Transverse colon (tissue), 4 donors: Measurements from ENCODE around the gene CCL20. TPM values are rescaled to one million over a fixed set of nuclear protein-coding genes. Genes with fewer than 3 reads are reported as not detected.

Experiments
- DNase-seq: peaks from one replicate; pipeline ENCODE4 v3.0.0-alpha.2; 2019
- H3K27ac ChIP-seq, 4 donors: fragments of 200-600 bp; sonication (generic); 2 replicates each; pipeline ENCODE4 v1.5.1; 2016 to 2018; ENCODE audit warnings: inconsistent platforms in 4 of 4
- H3K27me3 ChIP-seq: fragments of 200-600 bp; sonication (generic); 2 replicates; pipeline ENCODE4 v1.5.1; 2017; ENCODE audit warnings: inconsistent platforms
- H3K36me3 ChIP-seq, 4 donors: fragments of 200-600 bp; sonication (generic); 2 replicates each; pipeline ENCODE4 v1.5.1; 2017 to 2019; ENCODE audit warnings: inconsistent platforms in 4 of 4
- H3K4me1 ChIP-seq, 4 donors: fragments of 200-600 bp; sonication (generic); 2 replicates each; pipeline ENCODE4 v1.5.1; 2017 to 2020; ENCODE audit warnings: inconsistent platforms in 4 of 4
- H3K4me3 ChIP-seq, 4 donors: fragments of 200-600 bp; sonication (generic); 1 replicate in 1 of 4; 2 replicates in 3 of 4; pipeline versions ENCODE4 v1.5.1 to v1.6.1; 2017 to 2019; ENCODE audit warnings: inconsistent platforms in 4 of 4
- H3K9me3 ChIP-seq, 2 donors: fragments of 200-600 bp; sonication (generic); 2 replicates each; pipeline ENCODE4 v1.5.1; 2017 to 2019; ENCODE audit warnings: inconsistent platforms in 2 of 2
- CTCF ChIP-seq, 5 experiments: fragments of 200-600 bp in 3 of 5; fragments of 450-650 bp in 2 of 5; sonication (generic) in 3 of 5; IDR thresholded peaks; 1 replicate in 2 of 5; 2 replicates in 3 of 5; pipeline ENCODE4 v1.5.1; 2016 to 2017; ENCODE audit warnings: antibody characterized with exemption in 5 of 5, inconsistent platforms in 3 of 5, mild to moderate bottlenecking in 2 of 5, moderate library complexity in 1 of 5
- EP300 ChIP-seq: sonication (generic); formaldehyde crosslinking; IDR thresholded peaks from one replicate; pipeline ENCODE4 v1.6.1; 2017; ENCODE audit warnings: antibody characterized with exemption, low read depth
- POLR2A ChIP-seq: fragments of 450-650 bp; IDR thresholded peaks from one replicate; pipeline ENCODE4 v1.6.1; 2016; ENCODE audit warnings: antibody characterized with exemption, mild to moderate bottlenecking, moderate library complexity
- POLR2AphosphoS5 ChIP-seq, 3 donors: sonication (generic); formaldehyde crosslinking; IDR thresholded peaks; one replicate each; pipeline ENCODE4 v1.6.1; 2016; ENCODE audit warnings: antibody characterized with exemption in 3 of 3
- WGBS, 2 donors: methylation state at CpG; one replicate each; pipeline ENCODE4 v1.1.5; 2018; ENCODE audit warnings: low coverage in 1 of 2; 5-methylcytosine and 5-hydroxymethylcytosine counted together
- in situ Hi-C, 4 donors: fragments of 200-750 bp; cut with MboI; loops; one replicate each; pipeline versions ENCODE4 v1.15.0 to v1.15.1; 2017; ENCODE audit warnings: low sequenced_read_pairs in 3 of 4, low pct_ligation_motif_present in 1 of 4, low pct_unique_long_range_greater_than_20kb in 1 of 4
- intact Hi-C: fragments of 100-400 bp; cut with DNase I; formaldehyde crosslinking; loops from one replicate; pipeline ENCODE4 v1.15.1; 2023; ENCODE audit warnings: low total_unique reads
- total RNA-seq, 4 donors: library from RNA; depleted of rRNA; stranded (reverse); fragments of >200 nt; gene quantifications; one replicate each; pipeline ENCODE4 v1.1.0, GENCODE V29; 2016

Gene CCL20
- total RNA-seq, 4 donors from 2014 or later, result 4.5 to 70.7 (median 9.3) TPM; not detected in 1

- Histone ChIP-seq H3K4me3 (no peak overlapping the region), H3K27ac (no peak overlapping the region), H3K4me1 (peaks cover 0 to 8% (median 0%) of the 10 kb centered on the region in 4 donors), H3K9me3 (no peaks in the 10 kb centered on the region), H3K27me3 (no peaks in the 10 kb centered on the region), H3K36me3 (no peaks in the 10 kb centered on the region)
- in situ Hi-C loops (no loop called here), intact Hi-C loops (no loop called here)
- no peak for TF ChIP-seq POLR2A
- no peak for TF ChIP-seq POLR2AphosphoS5 (IDR thresholded peaks at IDR 0.05)
- no peak for TF ChIP-seq CTCF (IDR thresholded peaks at IDR 0.05)
- no peak for TF ChIP-seq EP300
- DNase-seq, result peak; percentile 47
- 40 to 44% methylated on average over 2 to 10 of the region's 10 CpGs for WGBS, 2 donors
Measured at GRCh38 chr2:227826019-227826521, 12.4 kb downstream of the CCL20 start.

- no peak for DNase-seq
- Histone ChIP-seq H3K27ac (no peak overlapping the region), H3K27me3 (no peaks in the 10 kb centered on the region), H3K4me1 (peaks cover 0 to 8% (median 0%) of the 10 kb centered on the region in 4 donors), H3K36me3 (no peaks in the 10 kb centered on the region), H3K9me3 (no peaks in the 10 kb centered on the region), H3K4me3 (no peak overlapping the region)
- 9 to 10% methylated on average over 2 of the region's 2 CpGs for WGBS, 2 donors
- TF ChIP-seq CTCF (IDR thresholded peaks at IDR 0.05) (no peak), POLR2A (no peak), POLR2AphosphoS5 (IDR thresholded peaks at IDR 0.05) (no peak), EP300 (no peak)
- in situ Hi-C loops, result no loop called here
- intact Hi-C loops, result no loop called here
Measured at GRCh38 chr2:227826563-227826962, 12.9 kb downstream of the CCL20 start.

GRCh38 chr2:227827143-227827542 lies 13.5 kb downstream of the CCL20 start:
- Histone ChIP-seq H3K36me3 (no peaks in the 10 kb centered on the region), H3K4me1 (peaks cover 0 to 8% (median 0%) of the 10 kb centered on the region in 4 donors), H3K9me3 (no peaks in the 10 kb centered on the region), H3K27ac (no peak overlapping the region), H3K4me3 (no peak overlapping the region), H3K27me3 (no peaks in the 10 kb centered on the region)
- no peak for DNase-seq
- in situ Hi-C loops (no loop called here), intact Hi-C loops (no loop called here)
- TF ChIP-seq EP300, result no peak
- no peak for TF ChIP-seq POLR2AphosphoS5 (IDR thresholded peaks at IDR 0.05)
- TF ChIP-seq POLR2A, result no peak
- no peak for TF ChIP-seq CTCF (IDR thresholded peaks at IDR 0.05)
- 91 to 92% methylated on average over 7 of the region's 7 CpGs for WGBS, 2 donors

GRCh38 chr2:227828477-227828912 lies 14.9 kb downstream of the CCL20 start:
- H3K4me3 ChIP-seq, result no peak overlapping the region
- DNase-seq, result no peak
- TF ChIP-seq CTCF (IDR thresholded peaks at IDR 0.05) (no peak), EP300 (no peak), POLR2AphosphoS5 (IDR thresholded peaks at IDR 0.05) (no peak), POLR2A (no peak)
- intact Hi-C loops (no loop called here), in situ Hi-C loops (no loop called here)
- peaks cover 0 to 8% (median 0%) of the 10 kb centered on the region in 4 donors for H3K4me1 ChIP-seq
- no peak overlapping the region for H3K27ac ChIP-seq
- H3K9me3 ChIP-seq, result no peaks in the 10 kb centered on the region
- H3K27me3 ChIP-seq, result no peaks in the 10 kb centered on the region
- no peaks in the 10 kb centered on the region for H3K36me3 ChIP-seq
